HPDE6-E6E7 (cell line): Measurements from ENCODE around the gene SMCO3.

Source experiments
- DNase-seq: peaks from one replicate; pipeline ENCODE4 v3.0.0; 2011; ENCODE audit warnings: missing footprints; ENCODE audit errors: extremely low spot score

SMCO3 gene

GRCh38 chr12:14827043-14827442 is 13.1 kb upstream of the SMCO3 start:
- no peak for DNase-seq

DNA sequence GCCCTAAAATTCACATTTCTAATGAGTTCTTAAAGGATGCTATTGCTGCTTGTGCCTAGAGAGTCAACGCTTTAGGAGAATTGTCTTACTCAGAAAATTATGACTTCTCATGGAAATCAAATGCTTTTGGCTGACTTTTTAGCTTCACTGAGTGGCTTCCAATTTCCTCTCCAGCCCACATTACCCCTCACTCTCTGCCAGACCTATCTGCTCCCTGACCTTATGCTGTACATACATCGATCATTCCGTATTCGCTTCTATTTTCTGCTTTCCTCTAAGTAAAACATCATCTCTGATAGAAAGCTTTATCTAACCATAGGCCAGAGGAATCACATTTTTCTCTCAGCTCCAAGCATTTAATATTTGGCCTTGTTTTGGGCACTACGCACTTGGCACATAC is 12.5 kb upstream of the SMCO3 start:
- no peak for DNase-seq

DNA sequence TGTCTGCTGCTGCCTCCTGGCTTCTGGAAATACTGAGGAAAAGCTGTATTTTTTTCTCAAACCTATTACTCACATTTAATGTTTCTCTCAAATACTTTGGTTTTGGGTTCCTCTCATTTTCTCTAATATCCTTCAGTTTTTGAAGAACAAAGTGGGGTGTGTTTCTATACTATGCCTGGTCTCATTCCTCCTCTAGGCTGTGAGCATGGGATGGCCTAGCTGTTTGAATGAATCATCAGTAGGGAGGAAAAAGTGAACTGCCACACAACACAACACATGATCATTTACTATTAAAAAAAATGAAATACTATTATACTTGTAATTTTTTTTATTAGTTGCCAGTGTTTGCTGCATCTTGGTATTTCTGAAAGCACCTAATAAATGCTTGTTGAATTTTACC is 11.3 kb upstream of the SMCO3 start:
- no peak for DNase-seq

- no peak for DNase-seq
Observed at GRCh38 chr12:14824012-14824634, 10.1 kb upstream of the SMCO3 start.

DNA sequence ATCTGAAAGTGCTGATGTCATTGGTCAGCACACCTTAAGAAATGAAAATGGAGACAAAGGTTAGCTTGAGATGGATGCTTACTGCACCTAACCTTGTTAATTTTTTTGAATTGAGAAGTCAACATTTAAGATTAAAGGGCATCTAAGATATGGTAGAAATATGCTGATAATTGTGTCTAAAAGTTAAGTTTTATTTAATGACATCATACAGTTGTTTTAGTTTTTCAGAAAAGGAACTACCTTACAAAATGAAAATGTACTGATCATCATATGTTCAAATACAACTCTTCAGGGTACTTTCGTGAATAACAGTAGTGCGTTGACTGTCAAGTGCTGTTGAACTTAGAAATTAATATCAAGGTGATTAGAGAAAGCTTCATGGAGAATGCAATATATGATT is 2.5 kb downstream of the SMCO3 start:
- no peak for DNase-seq

DNA sequence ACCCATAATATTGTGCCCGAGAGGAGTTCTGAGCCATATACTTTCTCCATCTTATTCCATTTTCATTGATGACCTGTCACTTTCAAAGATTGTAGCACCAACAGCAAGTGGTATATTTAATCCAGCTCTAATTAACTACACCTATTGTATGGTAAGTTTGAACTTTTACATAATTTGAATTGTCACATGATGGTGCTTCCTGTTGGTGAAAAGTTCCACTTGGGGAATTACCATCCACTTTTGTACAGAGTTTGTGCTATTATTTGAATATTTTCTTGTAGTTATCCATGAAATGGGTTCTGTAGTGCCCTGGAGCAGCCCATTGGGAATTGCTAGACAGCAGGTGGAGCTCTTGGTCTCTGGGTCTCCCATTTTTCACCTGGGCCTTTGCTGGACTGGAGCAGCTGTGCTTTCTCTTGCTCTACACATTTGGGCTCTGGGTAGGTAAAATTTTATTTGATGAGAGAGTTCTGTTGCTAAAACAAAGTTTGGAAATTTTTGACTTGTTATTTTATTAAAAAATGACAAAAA is 3.0 kb downstream of the SMCO3 start:
- peak; percentile 31 for DNase-seq

GRCh38 chr12:14810167-14810952 is 3.6 kb downstream of the SMCO3 start:
- DNase-seq: no peak

DNA sequence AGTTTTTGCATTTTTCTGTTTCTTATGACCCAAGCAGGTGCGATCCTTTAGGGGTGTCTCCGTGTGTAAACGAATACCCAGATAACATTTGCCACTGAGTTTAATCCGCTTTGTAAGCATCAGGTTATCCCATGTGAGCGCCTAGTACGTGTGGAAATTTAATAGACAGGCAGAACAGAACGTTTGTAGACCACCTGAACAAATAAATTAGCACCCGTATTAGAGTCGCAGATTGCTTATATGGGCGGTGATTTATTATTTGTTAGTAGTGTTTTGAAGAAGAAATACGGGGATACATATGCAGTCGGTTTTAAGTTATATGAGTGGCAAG is 10.2 kb downstream of the SMCO3 start:
- no peak for DNase-seq

DNA sequence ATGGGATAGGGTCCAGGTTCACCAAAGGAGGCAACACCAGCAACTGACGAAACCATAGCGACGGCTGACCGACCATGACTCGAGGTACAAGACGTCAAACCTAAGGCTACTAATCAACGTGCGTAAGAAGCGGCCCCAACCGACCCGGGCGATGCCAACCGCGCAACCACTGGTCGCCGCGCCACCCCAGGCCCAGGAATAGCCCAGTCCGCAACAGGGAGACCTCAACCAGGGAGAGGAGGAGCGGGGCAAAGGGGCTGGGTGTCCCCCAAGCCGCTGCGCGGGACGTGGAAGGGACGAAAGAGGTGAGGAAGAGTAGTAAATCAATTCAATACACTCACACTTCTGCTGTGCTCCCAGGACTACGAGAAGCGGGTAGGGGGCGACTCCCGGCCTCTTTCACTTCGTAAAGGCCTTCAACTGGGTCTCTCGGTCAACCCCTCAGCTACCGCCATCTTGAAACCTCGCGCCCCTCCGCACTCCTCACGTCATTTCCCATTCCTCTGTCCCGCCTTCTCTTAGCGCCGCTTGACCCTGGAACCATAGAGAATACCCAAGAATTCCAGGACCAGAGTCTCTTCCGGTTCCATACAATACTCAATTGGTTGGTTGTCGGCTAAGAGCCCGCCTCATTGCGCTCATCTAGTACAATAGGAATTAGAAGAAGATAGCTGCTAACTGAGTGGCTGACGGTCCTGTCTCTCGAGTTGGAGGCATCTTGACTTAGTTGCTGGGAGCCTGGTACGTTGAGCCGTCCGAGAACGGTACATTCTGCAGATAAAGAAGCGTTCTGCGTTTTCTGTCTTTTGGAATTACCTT is 10.8 kb downstream of the SMCO3 start, which contains the start of the genes C12orf60 and WBP11:
C12orf60 (plus strand) TSS at position 660 of the 819 bp plus-strand sequence. CDS start 19,266 bp downstream, outside the sequence.
WBP11 (minus strand) TSS at position 468 of the 819 bp plus-strand sequence. CDS start 2,095 bp downstream, outside the sequence.
- peak; percentile 99 for DNase-seq

- no peak for DNase-seq
Observed at GRCh38 chr12:14802721-14803010, 11.3 kb downstream of the SMCO3 start.

GRCh38 chr12:14802247-14802646 is 11.7 kb downstream of the SMCO3 start:
- no peak for DNase-seq

DNA sequence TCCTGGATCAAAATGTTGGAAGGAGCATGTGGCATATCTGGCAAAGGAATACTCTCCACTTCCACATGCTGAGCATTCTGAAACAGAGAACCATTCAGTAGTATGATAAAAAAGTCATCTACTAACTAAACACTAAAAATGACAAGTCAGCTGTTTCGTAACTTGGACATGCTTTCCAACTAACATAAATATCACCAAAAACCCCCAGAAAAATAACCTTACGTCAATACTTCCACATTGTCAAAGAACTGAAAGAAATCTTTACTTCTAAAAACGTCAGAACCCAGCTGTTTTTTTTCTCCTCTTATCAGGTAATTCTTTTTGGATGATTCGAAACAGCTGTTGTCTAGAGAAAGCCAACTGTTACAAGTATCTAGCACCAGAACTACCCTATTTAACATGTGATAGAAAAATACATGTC is 18.9 kb downstream of the SMCO3 start:
- DNase-seq: no peak

GRCh38 chr12:14785568-14785967 is 28.4 kb downstream of the SMCO3 start:
- no peak for DNase-seq

- no peak for DNase-seq
Observed at GRCh38 chr12:14784471-14784870, 29.5 kb downstream of the SMCO3 start.

DNA sequence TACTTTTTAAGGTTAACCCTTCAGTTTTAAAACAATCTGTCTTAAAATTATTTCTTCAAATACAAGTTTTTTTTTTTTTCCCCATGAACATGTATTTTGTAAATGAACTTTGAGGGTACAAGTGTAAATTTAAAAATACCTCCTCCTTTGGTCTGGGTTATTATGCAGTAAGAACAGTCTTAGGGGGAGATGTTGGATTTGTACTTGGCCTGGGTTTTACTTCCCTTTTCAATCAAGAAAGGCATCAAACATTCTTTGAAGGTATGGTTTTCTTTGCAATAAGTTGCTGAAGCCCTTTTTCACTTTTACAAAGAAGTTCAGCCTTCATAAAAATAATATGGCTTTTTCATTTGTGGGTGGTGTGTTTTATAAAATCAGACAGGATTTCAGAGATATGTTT is 31.2 kb downstream of the SMCO3 start:
- no peak for DNase-seq

DNA sequence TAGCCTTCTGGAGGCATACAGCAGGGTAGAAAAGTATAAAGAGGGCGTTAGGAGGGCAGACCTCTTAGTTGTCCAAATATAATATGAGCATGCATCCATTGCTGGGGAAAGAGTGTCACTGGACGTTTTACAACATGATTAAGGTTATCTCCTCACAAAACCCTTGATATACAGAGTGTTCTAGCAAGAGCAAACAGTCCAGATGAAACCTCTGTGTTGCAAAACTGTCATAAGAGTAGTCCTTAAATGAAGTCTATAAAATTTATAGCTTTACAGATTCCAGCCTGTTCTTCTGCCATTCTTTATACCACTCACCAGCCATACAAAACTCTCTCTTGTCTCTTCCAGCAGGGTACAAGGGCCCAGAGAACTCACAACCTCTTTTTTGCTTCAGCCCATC is 32.4 kb downstream of the SMCO3 start:
- no peak for DNase-seq

DNA sequence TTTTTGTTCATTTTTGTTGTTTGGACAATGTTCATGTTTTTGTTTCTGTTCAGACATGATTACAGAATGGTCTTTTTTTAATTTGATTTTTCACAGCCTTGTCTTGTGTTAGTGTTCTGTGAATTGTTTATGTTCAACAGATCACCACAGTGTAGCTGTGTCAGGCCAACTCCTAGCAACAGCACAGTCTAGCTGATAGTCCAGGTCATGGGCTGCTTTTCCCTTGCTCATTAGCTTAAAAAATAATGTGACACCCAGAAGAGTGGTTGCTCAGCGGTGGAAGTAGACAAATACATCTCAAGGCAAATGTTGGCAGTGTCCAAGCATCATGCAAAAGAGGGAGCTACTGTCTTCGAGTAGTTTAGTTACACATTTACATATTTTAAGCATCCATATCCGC is 33.1 kb downstream of the SMCO3 start:
- DNase-seq: no peak

- no peak for DNase-seq
Observed at GRCh38 chr12:14779834-14780233, 34.1 kb downstream of the SMCO3 start.

GRCh38 chr12:14777271-14777670 is 36.7 kb downstream of the SMCO3 start:
- DNase-seq: no peak

DNA sequence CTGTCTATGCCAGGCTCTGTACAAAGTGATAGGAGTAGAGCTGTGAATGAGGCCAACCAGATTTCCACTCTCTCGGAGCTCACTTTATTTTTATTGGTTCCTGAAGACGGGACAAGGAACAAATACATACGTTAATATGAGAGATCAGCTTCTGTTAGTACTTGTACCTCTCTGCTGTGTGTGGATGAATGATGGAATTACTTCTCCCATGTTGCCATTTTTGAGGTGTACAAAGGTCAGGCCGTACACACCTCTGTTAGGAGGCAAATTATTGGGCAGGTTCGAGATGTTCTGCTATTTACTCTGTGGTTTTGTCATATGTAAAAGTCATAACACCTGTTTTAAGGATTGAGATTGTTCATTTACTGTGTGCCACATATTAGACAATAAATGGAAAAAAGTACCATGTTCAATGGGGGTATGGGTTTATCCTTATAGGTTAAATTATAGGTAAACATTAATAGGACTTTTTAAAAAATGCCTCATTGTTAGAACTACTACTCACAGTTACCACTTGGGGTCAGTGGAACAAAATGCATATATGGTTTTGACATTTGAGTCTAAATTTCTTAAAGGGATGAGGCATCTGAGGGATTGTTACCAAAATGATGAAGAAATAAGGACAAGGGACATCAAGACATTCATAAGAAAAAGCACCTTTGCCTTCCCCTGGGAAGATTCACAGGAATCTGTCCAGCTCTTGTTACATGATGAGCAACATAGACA is 37.6 kb downstream of the SMCO3 start:
- no peak for DNase-seq

DNA sequence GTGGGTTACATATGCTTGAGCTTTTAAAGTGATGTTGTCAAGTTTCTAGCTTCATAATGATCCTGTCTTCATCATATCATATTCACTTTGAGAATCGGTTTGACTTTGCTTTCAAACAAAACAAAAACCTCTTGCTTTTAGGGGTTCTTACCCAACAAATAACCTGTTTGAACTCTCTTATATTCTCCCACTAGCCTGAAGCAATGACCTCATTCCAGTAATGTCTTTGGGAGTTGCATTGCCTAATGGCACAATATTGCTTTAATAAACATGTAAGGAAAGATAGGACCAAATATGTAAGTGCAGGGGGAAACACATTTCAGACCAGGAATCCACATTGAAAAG is 38.4 kb downstream of the SMCO3 start:
- DNase-seq: no peak
